ACC112 (cell line): ENCODE data around the gene KLF8.
"Not testable (repeated sequence)": the region's sequence is repeated elsewhere in the genome, so short reads cannot be mapped to it uniquely, and the experiment has no call there.

ENCODE experiments used
- H2AFZ ChIP-seq: fragments of 200-600 bp; sonication (generic); one replicate; pipeline ENCODE4 v1.6.0; 2017; ENCODE audit warnings: antibody characterized with exemption, low read length; ENCODE audit not compliant: unreplicated experiment
- H3K27ac ChIP-seq: fragments of 200-600 bp; sonication (generic); 2 replicates; pipeline ENCODE4 v1.5.1; 2014; ENCODE audit warnings: low read depth, mild to moderate bottlenecking, antibody characterized with exemption, low read length, moderate library complexity
- H3K27me3 ChIP-seq: fragments of 200-600 bp; sonication (generic); 2 replicates; pipeline ENCODE4 v1.6.1; 2014; ENCODE audit warnings: mild to moderate bottlenecking, antibody characterized with exemption, low read length, moderate library complexity, mixed read lengths; ENCODE audit not compliant: insufficient read depth
- H3K36me3 ChIP-seq: fragments of 200-600 bp; sonication (generic); 2 replicates; pipeline ENCODE4 v1.6.1; 2016; ENCODE audit warnings: mild to moderate bottlenecking, antibody characterized with exemption, low read length, moderate library complexity, mixed read lengths; ENCODE audit not compliant: insufficient read depth
- H3K4me1 ChIP-seq: fragments of 200-600 bp; sonication (generic); one replicate; pipeline ENCODE4 v1.6.1; 2016; ENCODE audit warnings: low read length, mixed read lengths; ENCODE audit not compliant: insufficient read depth, unreplicated experiment, control insufficient read depth
- H3K4me3 ChIP-seq: fragments of 200-600 bp; sonication (generic); 2 replicates; pipeline ENCODE4 v1.5.1; 2014; ENCODE audit warnings: mild to moderate bottlenecking, low read depth, low read length
- H3K79me2 ChIP-seq: fragments of 200-600 bp; sonication (generic); one replicate; pipeline ENCODE4 v1.6.0; 2016; ENCODE audit warnings: low read length; ENCODE audit not compliant: control insufficient read depth, unreplicated experiment, insufficient read depth

Gene KLF8

GRCh38 chrX:56232221-56233082 lies at the start of gene KLF8:
KLF8 (plus strand) TSS chrX:56232356; CDS start chrX:56233335, 979 bp downstream.
- Histone ChIP-seq H3K79me2 (no peaks in the 10 kb centered on the region), H3K36me3 (no peaks in the 10 kb centered on the region), H3K4me3 (peak within 1 kb of the TSS; percentile 81), H3K4me1 (no peaks in the 10 kb centered on the region), H3K27ac (no peak within 1 kb of the TSS), H3K27me3 (peaks cover 8% of the 10 kb centered on the region; the same call in 1 of the 2 replicates), H2AFZ (peak within 1 kb of the TSS; percentile 31)

- not testable (repeated sequence) for H3K36me3 ChIP-seq, H3K27ac ChIP-seq, H3K79me2 ChIP-seq, H2AFZ ChIP-seq, H3K4me1 ChIP-seq, H3K27me3 ChIP-seq, H3K4me3 ChIP-seq
Measured at GRCh38 chrX:56206945-56207344, 25.2 kb upstream of the KLF8 start.

GRCh38 chrX:56211701-56212100 lies 20.5 kb upstream of the KLF8 start:
- H3K4me1 ChIP-seq, result no peaks in the 10 kb centered on the region
- H3K27me3 ChIP-seq, result no peaks in the 10 kb centered on the region
- no peak overlapping the region for H3K27ac ChIP-seq
- no peaks in the 10 kb centered on the region for H3K79me2 ChIP-seq
- H2AFZ ChIP-seq, result no peak overlapping the region
- no peaks in the 10 kb centered on the region for H3K36me3 ChIP-seq
- H3K4me3 ChIP-seq, result no peak overlapping the region

GRCh38 chrX:56216332-56216731 lies 15.8 kb upstream of the KLF8 start:
- no peaks in the 10 kb centered on the region for H3K79me2 ChIP-seq
- no peak overlapping the region for H3K27ac ChIP-seq
- no peak overlapping the region for H3K4me3 ChIP-seq
- no peaks in the 10 kb centered on the region for H3K36me3 ChIP-seq
- H3K27me3 ChIP-seq, result no peaks in the 10 kb centered on the region
- H2AFZ ChIP-seq, result no peak overlapping the region
- no peaks in the 10 kb centered on the region for H3K4me1 ChIP-seq

GRCh38 chrX:56219700-56220099 lies 12.5 kb upstream of the KLF8 start:
- no peaks in the 10 kb centered on the region for H3K27me3 ChIP-seq
- no peaks in the 10 kb centered on the region for H3K79me2 ChIP-seq
- H3K4me3 ChIP-seq, result no peak overlapping the region
- H3K4me1 ChIP-seq, result no peaks in the 10 kb centered on the region
- H3K36me3 ChIP-seq, result no peaks in the 10 kb centered on the region
- no peak overlapping the region for H3K27ac ChIP-seq
- H2AFZ ChIP-seq, result no peak overlapping the region

- no peak overlapping the region for H3K4me3 ChIP-seq
- no peak overlapping the region for H3K27ac ChIP-seq
- H3K36me3 ChIP-seq, result no peaks in the 10 kb centered on the region
- no peaks in the 10 kb centered on the region for H3K79me2 ChIP-seq
- H3K4me1 ChIP-seq, result no peaks in the 10 kb centered on the region
- no peak overlapping the region for H2AFZ ChIP-seq
- H3K27me3 ChIP-seq, result no peaks in the 10 kb centered on the region
Measured at GRCh38 chrX:56221101-56221500, 11.1 kb upstream of the KLF8 start.

- Histone ChIP-seq H3K79me2 (no peaks in the 10 kb centered on the region), H3K4me1 (no peaks in the 10 kb centered on the region), H2AFZ (no peak overlapping the region), H3K4me3 (no peak overlapping the region), H3K27ac (no peak overlapping the region), H3K36me3 (no peaks in the 10 kb centered on the region), H3K27me3 (no peaks in the 10 kb centered on the region)
Measured at GRCh38 chrX:56222473-56223000, 9.6 kb upstream of the KLF8 start.

GRCh38 chrX:56226980-56227379 lies 5.2 kb upstream of the KLF8 start:
- Histone ChIP-seq H3K79me2 (no peaks in the 10 kb centered on the region), H3K27ac (no peak overlapping the region), H3K36me3 (no peaks in the 10 kb centered on the region), H3K4me3 (no peak overlapping the region), H3K4me1 (no peaks in the 10 kb centered on the region), H2AFZ (no peak overlapping the region), H3K27me3 (peaks cover 8% of the 10 kb centered on the region; the same call in 1 of the 2 replicates)

GRCh38 chrX:56228914-56229313 lies 3.2 kb upstream of the KLF8 start:
- Histone ChIP-seq H3K27me3 (peaks cover 8% of the 10 kb centered on the region; the same call in 1 of the 2 replicates), H2AFZ (no peak overlapping the region), H3K36me3 (no peaks in the 10 kb centered on the region), H3K4me3 (no peak overlapping the region), H3K27ac (no peak overlapping the region), H3K4me1 (no peaks in the 10 kb centered on the region), H3K79me2 (no peaks in the 10 kb centered on the region)

GRCh38 chrX:56231537-56232090 lies 542 bp upstream of the KLF8 start:
- Histone ChIP-seq H3K27me3 (peaks cover 8% of the 10 kb centered on the region; the same call in 1 of the 2 replicates), H3K4me3 (peak overlapping the region; percentile 81), H2AFZ (no peak overlapping the region), H3K36me3 (no peaks in the 10 kb centered on the region), H3K79me2 (no peaks in the 10 kb centered on the region), H3K27ac (no peak overlapping the region), H3K4me1 (no peaks in the 10 kb centered on the region)
